HG02938 (cell line): ENCODE results near the gene GAS6.

ENCODE experiments used
- ATAC-seq: cut with Tn5 transposase; IDR thresholded peaks from one replicate; pipeline ENCODE4 v1.9.1; 2021; ENCODE audit warnings: mild to moderate bottlenecking, moderate library complexity; ENCODE audit not compliant: unreplicated experiment

Gene GAS6

DNA sequence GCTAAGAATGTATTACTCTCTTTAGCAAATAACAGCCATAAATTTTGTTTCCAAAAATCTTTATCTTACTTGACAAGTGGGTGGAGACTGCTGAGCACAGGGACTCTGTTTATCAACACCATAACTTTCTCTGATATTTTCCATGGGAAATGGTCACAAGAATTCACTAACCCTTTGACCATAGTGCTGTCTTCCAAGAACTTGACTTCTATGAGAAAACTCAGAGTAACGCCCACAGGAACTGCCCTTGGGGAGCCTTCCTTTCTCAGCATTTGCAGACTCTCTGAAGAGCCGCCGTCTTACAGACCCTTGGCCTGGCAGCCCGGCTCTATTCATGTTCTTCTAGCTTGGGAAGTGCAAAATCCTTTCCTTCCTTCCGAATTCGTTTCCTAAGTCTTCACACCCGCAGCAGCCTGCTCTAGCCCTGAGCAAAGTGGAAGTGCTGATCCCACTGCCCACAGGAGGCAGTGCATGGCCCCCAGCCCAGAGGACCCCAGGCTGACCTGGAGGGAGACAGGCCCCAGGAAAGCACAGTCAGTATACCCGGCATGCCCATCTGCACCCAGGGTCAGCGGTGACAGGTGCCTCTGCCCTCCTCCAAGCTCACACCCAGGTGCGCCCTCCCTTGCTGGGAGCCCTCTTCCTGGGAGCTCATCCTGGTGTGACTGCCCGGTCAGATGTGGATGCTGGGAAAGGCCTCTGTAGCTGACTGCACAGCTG, 10.2 kb downstream of the GAS6 start:
- no peak for ATAC-seq

DNA sequence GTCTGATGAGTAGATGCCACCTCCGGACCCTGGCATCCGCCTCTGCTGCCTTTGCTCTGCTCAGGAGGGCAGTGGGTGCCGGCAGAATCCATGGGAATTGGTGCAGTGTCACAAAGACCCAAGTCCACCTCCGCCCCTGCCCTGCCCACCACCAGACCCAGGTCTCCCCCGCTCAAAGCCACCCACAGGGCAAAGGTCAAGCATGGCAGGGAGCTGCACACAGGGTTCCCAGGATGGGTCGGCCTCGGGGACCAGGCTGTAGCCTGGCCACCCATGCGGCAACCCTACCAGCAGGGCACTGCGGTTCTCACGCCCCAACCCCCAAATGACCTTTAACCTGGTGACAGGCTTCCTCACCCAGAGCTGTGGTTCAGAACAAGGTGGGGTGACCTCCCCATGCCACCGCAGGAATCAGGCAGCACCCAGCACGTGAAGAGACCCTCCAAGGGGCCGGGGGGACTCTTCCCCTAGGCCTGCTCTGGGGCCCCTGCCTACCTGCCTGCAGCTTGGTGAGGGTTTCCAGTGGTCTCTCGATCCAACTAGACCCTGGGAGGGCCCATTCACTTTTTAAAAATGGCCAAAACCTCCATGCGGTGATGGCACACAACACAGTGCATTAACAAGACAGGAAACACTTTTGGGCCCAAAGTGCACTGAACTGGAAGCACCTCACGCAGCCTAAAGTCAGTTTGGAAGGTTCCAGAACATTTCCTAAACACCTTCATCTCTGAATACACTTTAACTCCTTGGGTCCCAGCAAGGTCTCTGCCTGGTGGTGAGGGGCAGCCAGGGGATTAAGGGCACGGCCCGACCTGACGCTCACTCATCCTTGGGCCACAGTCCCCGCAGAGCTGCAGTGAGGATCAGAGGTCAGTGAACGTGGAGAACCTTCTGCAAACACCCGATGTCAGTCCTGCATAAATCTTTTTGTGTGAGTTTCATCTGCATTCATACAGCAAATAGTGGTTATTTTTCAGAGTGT, 11.0 kb downstream of the GAS6 start:
- ATAC-seq: no peak

DNA sequence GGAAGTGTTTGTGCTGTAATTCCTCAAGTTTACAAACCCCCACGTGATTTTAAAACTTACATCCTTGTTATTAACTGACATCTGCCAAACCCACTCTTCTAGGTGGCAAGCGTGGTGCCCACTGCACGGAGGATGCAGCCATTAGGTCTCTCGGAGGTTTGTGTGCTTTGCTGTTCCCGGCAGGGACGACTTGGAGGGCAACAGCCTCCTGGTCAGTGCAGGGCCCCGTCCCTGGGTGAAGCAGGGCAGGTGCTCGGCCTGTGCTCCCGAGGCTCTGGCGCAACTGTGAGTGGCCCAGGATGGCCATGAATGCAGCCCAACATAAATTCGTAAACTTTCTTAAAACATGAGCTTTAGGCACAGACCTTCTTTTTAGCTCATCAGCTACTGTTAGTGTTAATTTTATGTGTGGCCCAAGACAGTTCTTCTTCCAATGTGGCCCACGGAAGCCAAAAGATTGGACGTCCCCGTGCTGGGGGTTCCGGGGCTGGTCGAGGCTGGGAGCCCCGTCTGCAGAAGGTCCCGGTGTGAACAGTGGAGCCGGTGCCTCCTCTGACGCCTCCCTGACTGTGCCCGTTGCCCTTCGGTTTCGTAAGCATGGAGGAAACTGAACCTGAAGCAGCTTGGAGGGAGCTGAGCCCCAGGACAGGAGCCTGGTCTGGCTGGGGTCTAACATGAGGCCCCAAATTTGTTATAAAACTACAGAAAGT, 11.9 kb downstream of the GAS6 start:
- ATAC-seq: no peak

DNA sequence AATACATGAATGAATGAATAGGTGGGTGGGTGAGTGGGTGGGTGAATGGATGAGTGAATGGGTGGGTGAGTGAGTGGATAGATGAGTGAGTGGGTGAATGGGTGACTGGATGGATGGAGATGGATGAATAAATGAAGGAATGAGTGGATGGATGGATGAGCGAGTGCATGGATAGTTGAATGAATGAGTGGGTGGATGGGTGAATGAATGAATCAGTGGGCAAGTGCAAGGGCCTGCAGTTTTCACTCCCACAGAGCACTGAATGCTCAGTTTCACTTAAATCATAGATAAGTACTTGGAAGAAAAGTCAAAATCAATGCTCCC, 12.4 kb downstream of the GAS6 start:
- no peak for ATAC-seq

DNA sequence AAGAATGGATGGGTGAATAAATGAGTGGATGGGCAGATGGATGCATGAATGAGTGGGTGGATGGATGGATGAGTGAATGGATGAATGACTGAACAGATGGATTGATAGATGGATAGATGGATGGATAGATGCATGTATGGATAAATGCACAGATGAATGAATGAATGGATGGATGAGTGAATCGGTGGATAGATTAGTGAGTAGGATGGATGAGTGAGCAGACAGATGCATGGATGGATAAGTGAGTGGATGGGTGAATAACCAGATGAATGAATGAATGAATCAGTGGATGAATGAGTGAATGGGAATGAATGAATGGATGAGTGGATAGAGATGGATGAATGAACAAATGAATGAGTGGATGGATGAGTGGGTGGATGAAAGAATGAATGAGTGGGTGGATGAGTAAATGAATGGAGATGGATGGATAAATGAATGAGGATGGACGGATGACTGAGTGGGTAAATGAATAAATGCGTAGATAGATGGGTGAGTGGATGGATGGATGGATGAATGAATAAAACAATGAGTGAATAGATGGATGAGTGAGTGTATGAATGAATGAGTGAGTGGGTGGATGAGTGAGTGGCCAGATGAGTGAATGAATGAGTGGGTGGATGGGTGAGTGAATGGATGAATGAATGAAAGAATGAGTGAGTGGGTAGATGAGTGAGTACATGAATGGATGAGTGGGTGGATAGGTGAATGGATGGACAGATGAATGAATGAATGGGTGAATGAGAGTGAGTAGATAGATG, 13.0 kb downstream of the GAS6 start:
- ATAC-seq: no peak

DNA sequence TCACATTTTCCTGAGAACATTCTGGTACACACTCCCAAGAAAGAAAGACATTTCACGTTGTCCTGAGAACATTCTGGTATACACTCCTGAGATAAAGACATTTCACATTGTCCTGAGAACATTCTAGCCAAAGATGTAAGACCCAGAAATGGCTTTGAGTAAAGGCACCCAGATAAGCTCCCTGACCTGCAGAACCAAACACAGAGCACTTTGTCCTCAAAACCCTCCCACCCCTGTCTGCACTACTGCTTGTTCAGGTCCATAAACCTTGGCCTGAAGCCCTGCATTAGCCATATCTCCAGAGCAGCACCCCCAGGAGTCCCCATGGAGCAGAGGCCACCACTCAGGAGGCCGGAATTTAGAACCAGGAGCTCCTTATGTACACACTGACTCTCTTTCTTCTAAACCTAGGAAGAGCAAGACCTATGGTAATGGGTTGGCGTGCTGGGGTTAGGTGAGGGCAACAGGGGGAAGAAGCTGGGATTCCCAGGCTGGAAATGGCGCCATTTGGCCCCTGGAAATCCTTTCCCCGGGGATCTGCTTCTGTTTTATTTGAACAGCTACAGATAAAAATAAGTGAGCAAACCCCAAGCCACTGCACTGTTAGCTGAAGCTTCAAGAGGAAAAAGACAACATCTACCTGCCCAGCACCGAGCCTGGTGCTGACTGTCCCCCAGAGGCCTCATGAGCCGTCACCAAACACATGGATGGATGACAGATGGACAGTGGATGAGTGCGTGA, 13.7 kb downstream of the GAS6 start:
- ATAC-seq: no peak

DNA sequence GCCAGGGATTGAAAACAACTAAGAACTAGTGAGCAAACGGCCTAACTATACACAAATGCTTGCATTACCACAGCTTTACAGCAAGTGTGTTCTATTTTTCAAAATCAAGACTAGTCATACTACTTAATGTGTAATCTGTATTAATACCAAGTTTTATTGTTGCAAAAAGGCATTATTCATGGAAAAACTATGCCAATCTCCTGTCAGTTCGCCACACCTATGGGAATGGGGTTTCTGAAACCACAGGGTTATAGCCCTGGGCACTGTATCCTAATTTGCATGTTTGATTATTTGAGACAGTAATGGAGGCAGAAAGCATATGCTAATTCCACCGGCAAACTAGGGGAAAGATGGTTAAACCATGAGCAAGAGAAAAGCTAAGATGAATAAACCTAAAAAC, 14.3 kb downstream of the GAS6 start:
- ATAC-seq: no peak

DNA sequence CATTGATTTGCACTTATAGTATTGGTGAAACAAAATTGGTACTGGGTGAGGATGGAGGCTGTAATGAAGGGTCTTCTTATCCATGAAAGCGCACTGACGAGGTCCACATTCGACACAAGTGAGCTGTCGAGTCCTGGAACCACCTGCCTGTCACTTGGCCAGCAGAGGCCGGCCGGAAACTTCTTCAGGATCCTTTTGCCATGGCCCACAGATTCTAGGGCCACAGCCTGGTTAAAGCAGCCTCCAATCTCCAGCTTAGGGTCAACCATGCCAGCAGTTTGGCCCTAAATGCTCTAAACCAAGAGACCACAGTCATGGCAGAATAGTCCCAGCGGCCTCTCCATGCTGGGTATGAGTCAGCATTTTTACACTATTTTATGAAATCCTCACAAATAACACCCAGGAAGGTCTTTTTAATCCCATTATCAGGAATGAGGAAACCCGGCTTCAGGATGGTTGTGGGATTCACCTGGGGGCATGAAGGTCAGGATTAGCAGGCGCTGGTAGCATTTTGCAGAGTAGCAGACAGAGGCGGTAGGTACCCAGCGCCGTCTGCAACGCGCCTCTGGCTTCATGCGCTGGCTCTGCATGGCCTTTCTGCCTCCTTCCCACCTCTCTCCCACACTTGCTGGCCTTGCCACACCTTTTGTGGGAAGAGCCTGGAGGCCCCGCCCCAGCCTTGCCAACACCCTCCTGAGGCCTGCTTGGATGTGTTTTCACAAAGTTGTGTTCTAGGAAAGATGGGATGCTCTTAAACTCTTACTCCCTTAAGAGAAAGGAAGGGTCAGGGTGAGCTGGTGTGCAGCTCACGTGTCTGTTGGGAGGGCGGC, 15.2 kb downstream of the GAS6 start:
- ATAC-seq: no peak

DNA sequence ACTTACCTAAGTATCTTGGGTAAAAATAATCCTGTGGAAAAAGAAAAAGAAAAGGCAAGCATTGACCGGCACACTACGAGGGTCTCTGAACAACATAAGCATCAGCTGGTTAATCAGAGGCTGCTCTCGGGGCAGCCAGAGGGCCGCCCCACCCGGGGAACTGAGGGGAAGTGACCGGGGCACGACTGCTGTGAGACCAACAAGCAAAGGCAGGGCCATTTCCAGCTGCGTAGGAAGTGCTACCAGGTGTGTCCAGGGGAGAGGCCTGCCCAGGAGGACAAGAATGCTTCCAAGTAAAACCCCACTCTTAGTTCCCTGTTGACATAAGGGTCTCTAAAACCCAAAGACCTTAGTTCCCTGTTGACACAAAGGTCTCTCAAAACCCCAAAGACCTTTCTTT, 15.9 kb downstream of the GAS6 start:
- no peak for ATAC-seq

DNA sequence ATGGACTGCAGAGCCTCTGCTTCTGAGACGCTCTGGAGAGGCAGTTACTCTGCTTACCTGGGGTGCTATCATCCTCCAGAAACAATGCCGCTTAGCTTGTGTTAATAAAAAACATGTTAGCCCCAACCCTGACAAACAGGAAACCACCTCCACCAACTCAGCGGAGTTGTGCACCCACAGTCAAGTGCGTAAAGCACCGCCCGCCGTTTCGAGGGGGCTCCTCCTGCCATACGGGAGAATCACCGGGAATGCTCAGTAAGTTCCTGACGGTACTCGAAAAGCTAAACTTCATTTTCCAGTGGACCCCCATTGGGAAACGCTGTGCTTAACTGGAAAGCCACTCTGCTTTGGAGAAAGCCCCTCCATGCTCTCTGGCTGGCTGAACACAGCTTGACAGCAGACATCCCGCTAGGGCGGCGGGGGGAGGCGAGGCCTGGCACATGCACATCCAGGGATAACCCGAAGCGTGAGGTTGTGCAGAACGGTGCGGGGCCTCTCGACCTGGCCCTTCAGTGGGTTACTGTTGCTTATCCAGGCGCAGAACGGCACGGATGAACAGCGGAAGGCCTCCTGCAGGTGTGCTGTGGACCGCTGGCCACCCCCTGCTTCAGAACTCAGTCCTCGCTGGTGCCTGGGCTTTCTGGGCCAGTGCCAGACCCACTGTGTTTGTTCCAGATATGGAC, 17.1 kb downstream of the GAS6 start:
- no peak for ATAC-seq

DNA sequence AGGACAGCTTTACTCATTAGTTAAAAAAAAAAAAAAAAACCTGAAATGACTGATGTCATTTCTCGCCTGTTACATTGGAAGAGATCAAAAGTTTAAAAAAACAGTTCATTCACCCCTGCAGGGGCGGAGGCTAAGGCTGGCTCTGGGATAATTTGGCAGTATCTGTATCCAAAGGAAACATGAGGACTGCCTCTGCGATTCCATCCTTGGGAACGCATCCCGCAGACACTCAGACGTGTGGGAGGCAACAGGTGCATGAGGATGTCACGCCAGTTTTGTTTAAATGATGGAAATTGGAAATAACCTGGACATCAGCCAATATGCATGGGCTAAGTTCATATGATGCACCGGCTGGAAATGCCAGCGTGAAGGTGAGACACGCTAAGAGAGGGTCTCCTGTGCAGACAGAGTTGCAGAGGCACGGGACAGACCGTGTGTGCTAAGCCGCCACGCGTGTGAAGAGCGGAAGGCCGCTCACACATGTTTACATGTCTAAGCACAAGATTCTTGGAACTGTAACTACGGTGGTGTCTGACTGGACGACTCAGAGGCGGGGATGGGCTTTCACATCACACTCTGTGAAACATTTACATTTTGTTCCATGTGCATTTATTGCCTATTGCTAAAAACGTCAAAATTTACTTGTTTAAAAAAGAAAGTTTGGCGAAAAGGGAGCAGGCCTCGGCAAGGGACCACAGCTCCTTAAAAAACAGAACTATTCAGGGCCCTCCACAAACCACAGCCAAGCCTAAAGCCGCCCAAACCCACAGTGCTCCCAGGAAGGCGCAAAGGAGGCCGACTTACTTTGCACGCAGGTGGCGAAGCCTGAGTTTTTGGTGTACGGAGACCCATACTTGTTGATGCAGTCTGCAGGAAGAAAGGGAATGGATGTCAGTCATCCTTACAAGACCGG, 17.9 kb downstream of the GAS6 start:
- ATAC-seq: no peak

DNA sequence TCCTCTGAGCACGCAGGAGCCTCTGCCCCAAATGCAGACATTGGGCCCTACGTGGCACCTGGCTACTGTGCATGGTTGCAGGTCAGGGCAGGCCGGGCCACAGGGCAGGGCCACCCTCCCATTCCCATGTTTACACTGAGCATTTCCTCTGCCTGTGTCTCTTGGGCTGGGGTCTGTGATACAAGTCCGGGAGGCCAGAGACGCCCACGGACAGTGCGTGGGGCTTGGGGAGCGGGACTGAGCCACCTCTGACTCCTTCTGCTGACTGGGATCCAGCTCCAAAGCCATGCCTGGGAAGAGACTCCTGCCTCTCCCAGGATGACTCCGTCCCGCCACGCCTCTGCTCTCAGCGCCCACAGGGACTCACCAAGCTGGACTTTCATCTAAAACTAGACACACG, 18.8 kb downstream of the GAS6 start:
- ATAC-seq: no peak

DNA sequence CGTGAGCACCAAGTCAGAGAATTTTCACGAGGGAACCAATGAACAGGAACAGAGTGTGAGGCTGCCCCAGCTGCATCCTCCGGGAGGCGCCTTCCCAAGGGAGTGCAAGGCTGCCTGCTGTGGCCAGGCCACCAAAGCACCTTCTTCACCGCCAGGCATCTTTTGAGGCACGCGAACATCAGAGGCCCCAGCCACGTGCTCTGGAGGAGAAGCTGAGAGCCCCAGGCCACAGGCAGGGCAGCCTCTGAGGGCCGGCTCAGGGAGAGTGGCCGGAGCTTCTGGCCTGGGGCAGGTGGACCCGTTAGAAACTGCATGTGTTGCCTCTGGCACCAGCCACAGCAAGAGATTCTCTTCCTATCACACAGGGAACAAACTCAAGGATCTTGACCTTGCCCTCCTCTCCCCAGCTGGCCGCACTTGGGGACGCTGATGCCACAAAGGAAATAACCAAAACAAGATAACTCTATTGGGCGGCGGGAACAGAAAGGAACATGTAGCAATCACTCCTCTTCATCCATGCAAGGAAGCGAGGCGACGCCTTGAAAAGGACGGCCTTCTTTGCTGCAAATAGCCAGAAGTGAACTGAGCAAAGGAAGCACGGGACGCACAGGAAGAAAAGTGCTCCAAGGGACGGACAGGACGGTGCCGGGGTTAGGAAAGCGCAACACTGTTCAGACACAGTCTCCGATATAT, 19.9 kb downstream of the GAS6 start:
- no peak for ATAC-seq

DNA sequence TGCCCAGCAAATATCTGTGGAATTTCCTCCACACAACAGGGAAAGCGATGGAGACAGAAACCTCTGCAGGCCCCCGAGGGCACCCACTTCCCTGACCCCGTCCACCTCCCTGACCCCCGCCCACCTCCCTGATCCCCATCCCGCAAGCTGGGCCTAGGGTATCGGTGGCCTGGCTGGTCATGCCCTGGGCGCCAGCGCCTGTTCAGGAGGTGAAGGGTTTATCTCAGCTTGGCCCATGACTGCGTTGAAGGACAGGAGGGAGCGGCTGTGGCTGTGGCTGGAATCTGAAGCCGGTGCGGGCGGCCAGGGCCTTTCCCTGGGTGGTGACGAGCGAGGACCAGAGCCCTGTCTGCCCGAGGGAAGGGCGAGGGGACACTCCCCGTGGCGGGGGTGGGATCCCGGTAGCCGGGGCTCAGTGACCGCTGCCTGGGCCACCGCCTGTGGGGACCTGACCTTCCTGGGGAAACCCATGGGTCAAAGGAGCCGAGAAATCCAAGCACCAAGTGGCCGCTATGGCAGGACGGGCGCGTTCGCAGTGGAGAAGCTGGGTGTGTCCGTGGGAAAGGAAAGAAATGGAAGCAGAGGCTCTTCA, 20.7 kb downstream of the GAS6 start:
- no peak for ATAC-seq

DNA sequence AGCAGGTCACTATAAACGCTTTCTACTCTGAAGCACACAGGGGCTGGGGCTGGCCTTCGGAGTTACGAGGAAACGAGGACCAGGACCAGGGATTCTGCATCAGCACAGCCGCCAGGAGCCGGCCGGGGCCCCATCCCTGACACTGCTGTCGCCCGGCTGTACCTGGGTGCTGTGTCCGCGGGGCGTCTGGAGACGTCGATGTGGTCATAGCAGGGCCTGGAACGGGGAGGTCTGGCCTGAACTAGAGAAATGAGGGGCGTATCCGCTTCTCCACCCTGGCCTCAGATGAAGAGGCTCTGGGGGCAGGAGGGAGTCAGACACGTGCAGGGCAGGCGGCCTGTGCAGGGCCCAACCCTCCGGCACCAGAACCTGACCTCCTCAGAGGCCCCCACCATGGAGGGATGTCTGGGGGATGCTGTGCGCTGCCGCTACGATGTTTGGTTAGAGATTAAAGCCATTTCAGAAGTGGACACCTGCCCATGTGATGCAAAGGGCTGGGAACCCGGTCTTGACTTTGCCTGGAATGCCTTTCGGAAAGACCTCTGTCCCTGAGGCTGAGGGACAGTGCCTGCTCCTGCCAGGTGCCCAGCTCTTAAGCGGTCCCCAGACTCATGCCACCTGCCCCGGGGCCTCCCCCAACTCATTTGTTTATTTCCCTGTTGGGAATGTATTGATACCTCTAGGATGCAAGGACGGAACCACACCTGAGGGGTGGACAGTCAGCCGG, 21.4 kb downstream of the GAS6 start:
- ATAC-seq: no peak

DNA sequence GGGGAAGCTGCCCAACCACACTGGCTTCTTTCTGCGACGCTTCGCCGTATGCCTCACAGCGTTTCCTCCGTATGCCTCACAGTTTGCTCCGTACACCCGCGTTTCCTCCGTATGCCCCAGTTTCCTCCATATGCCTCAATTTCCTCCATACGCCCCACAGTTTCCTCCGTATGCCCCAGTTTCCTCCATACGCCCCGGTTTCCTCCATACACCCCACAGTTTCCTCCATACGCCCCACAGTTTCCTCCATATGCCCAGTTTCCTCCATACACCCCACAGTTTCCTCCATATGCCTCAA, 22.6 kb downstream of the GAS6 start:
- no peak for ATAC-seq
